Left renal pelvis (tissue), 4 donors: ENCODE data around the gene HLCS. TPM values are rescaled to one million over a fixed set of nuclear protein-coding genes. Genes with fewer than 3 reads are reported as not detected.
A peak's percentile ranks its signal among the peaks of the same experiment; 100 is the strongest.

Experiments used
- DNase-seq, 4 donors: peaks; one replicate each; pipeline ENCODE4 v3.0.0-alpha.2; 2013; ENCODE audit warnings: low read depth in 4 of 4, low spot score in 3 of 4
- polyA plus RNA-seq, 4 donors: library from polyadenylated mRNA; unstranded; fragments of 120-200 nt; gene quantifications; one replicate each; pipeline ENCODE4 v1.2.1, GENCODE V29; 2013; ENCODE audit not compliant: insufficient read length in 4 of 4

The HLCS gene
- polyA plus RNA-seq, 4 donors: 8.9 to 18.6 (median 16.2) TPM

GRCh38 chr21:36854391-36854790 lies 112.1 kb downstream of the HLCS start:
- peak in 3 of 4 donors; percentile 26 to 41 (median 39) for DNase-seq

DNA sequence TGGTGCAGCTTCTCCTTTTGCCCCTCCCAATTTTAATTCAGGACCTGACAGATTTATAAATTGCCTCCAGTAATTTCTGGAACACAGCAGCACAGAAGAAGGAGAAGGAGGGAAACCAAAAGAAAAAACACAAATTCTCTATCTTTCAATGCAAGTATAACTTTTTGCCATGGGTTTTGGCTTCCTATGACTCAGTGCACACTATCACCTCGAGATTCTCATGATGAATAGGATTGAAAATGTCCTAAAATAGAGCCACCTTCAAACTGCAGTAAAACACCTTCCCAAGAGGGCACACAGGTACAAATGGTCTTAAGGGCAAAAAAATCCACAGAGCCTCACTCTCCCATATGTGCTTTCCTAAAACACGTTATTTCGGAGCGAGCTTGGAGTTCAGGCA lies 113.6 kb downstream of the HLCS start:
- no peak for DNase-seq

- DNase-seq: no peak
These were observed 114.2 kb downstream of the HLCS start for GRCh38 chr21:36852293-36852692.

DNA sequence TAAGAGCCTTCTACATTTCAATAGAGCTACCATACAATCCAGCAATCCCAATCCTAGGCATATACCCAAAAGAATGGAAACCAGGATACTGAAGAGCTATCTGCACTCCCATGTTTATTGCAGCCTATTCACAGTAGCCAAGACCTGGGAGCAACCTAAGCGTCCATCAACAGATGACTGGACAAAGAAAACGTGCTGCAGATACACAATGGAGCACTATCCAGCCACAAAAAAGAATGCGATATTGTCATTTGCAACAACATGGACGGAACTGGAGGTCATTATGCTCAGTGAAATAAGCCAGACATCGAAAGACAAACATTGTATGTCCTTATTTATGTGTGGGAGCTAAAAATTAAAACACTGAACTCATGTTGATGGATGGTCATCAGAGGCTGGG lies 115.3 kb downstream of the HLCS start:
- no peak for DNase-seq

DNA sequence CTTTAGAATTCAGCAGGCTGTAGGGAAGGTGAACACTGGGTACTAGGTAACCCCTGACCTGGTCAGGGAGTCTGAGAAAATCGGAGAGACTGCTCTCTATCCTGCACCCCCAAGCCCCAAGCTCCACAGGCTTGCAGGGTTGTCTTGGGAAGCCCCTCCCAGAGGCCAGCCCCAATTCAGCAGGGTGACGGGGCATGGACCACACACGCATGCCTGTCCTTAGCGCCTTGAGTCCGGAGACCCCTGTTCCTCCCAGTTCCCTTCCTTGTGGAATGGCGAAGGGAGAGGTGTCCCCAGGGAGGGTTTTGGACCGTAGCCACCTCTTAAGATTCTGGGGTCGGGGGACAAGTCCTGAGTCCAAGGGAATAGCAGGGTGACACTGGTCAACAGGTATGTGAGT lies 116.1 kb downstream of the HLCS start:
- no peak for DNase-seq

DNA sequence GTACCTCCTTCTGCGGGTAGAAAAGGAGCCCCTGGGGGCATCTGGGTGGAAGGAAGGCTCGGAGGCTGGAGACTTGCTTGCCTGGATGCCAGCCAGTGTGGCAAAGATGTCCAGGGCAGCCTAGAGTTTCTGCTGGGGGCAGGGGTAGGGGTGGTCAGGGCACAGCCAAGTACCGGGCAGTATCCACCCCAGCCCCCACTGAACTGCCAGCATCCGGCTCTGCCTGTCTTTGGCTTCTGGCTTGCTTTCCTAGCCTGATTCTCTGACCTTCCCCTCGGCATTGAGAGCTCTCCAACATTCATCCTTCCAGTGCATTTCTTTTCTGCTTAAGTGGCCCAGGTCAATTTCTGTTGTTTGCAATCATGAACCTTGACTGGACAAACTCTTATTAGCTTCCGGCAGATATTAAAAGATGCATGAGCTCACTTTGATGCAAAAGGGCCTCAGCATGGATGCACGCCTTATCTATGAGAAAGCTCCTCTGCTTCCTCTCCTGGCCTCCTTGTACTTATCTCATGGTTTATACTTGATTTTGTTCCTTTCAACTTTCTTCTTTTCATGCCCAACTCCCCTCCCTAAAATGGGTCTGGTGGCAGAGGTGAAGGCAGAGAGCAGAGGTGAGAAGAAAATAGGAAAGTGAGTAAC lies 116.9 kb downstream of the HLCS start:
- DNase-seq: no peak

- DNase-seq: no peak
These were observed 117.7 kb downstream of the HLCS start for GRCh38 chr21:36848730-36849274.

- no peak for DNase-seq
These were observed 119.3 kb downstream of the HLCS start for GRCh38 chr21:36847189-36847588.

- DNase-seq: no peak
These were observed 119.8 kb downstream of the HLCS start for GRCh38 chr21:36846631-36847030.

DNA sequence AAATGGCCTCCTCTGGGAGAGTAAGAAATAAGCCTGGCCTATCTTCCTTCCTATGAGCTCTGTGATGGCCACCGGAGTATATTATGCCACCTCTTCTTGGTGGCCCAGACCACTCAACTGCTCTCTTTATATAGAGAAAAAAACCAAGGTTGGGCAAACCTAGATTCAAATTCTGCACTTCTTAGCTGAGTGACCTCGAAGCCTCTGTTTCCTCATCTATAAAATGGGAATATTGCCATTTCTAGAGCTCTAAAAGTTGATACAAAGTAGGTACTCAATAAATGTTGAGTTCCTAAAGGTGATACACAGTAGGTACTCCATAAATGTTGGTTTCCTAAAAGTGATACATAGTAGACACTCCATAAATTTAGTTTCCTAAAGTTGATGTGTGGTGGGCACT lies 120.7 kb downstream of the HLCS start:
- DNase-seq: no peak

DNA sequence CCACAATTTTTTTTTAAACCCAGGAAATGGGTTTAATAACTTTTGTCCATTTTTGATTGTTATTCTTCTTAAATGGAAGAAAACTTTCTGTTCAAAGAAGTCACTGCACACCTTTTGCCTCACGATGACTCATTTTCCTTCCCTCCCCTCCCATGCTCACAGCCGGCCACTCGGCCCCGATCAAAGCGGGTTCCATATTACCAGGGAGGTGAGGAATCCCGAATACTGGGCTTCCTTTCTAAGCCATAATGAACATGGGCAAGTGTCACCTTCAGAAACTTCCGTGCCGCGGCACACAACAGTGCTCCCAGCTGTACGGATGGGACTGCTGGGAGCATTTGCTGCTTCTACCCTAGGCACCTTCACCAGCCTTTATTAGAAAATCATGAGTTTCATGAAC lies 121.4 kb downstream of the HLCS start:
- DNase-seq: no peak

DNA sequence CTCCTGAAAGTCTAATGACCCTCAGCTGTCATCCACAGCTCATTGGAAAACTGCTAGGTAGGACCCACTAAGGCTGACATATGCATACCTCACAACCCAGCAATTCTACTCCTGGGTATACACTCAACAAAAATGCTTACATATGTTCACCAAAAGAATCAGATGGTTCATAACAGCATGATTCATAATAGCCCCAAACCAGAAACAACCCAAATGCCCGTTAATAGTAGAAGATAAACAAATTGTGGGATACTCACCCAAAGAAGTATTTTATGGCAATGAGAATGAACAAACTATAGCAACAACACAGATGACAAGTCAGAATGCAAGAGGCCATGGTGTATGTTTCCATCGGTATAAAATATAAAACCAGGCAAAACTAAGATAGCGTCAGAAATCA lies 124.6 kb downstream of the HLCS start:
- DNase-seq: no peak

DNA sequence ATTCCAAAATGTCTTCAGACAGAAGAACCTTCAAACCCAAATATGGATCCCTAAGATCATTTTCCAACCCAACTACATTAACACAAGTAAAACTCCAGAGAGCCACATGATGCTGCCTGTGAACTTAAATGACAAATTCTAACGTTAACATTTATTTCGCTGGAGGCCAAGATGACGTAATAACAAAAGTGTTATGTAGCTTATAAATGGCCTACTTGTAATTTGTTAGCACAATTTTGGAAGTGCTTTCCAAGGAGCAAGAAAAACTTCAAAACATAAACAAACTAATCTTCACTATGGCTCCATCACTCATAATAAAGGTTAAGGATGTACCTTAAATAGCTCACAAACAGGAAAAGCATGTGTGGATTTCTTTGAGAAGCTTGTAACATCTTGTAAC lies 126.7 kb downstream of the HLCS start:
- no peak for DNase-seq

DNA sequence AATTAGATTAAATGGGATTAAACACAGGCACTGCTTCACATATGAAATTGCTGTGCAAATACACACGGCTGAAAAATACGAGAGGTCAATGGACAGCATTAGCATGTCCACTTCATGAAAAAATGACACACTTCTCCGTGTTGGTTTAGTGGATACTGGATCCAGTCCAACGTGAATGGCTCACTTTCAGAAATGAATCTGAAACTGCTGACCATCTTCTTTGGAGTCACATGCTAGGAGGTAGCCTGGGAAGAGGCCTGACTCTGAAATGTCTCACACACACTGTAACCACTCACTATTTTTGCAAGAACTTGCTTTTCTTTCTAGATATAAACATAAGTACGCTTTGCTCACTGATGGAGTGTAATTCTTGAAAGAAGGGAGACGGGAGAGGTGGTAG lies 127.3 kb downstream of the HLCS start:
- DNase-seq: no peak

GRCh38 chr21:36835383-36835795 lies 131.1 kb downstream of the HLCS start:
- DNase-seq: no peak

DNA sequence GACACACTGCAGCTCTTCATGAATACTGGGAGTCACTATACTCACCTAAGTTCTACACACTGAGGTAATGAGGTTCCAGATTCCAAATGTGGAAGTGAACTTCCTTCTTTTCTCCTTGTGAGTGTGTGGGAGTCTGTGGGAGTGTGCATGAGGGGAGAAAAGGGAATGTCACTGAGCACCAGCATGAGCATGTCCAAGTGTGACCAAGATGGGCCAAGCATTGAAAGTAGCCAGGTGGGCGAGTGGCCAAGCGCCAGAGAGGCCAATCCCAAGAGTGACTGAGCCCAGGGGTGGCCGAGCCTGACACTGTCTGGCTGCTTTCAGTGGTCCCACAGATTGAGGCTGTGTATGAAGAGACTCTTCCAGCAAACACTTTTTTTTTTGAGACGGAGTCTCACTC lies 132.3 kb downstream of the HLCS start:
- DNase-seq: no peak

- DNase-seq: no peak
These were observed 136.4 kb downstream of the HLCS start for GRCh38 chr21:36830100-36830499.

DNA sequence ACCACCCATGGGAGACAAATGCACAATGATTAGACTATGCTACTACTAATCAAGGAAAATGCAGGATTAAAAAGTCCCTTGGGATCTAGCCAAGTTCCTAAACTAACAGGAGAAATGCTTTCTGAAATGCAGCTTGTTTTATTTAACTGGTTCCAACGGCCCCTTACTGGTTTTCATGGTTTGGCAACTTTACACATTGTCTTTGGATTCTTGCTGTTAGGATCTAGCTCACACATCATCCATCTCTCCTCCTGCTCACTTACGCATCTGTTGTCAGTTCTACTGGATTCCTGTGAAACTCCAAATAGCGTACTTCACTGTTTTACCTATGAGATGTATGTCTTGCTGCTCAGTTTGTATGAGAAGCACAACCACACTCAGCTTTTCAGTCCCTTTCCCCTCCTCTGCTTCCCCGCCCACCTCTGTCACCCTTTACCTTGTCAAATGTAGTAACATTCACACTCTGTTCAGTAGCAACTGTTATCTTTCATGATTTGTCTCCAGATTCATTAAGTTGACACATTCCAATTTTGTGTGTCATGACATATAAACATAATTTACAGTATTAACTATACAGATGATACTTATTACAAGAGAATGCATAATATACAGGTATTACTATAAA lies 137.5 kb downstream of the HLCS start:
- DNase-seq: no peak

DNA sequence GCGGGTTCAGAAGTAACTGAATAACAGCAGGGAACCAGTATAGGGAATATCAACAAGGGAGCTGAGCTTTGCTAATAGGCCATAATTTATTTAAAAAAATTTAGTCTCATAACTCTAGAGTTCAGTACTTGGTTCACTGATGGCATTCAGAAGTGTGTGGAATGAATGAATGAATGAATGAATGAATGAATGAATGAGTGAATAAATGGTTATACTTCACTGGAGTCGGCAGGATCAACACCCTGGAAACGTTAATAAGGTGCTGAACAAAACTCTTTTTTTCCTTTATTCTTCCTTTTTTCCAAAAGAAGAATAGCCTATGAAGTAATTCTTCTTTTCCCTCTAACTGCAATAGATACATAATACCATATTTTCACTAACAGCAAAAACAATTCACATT lies 138.3 kb downstream of the HLCS start:
- DNase-seq: no peak

DNA sequence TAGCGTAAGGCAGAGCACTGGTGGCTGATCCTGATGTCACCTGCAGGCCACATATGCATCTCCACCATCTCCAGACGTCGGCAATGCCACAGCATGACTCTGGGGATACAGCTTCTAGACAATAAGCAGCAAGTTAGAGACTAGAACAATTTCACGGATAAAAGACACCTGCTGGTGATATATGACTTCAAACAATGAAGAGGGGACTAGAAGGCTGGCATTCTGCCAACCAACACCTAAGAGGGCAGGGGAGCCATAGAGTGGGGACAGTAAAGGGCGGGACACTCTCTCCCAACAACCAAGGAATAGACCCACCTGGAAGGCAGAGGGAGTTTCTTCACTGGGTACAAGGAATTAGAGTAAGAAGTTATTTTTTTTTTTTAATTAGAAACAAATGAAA lies 140.8 kb downstream of the HLCS start:
- no peak for DNase-seq

DNA sequence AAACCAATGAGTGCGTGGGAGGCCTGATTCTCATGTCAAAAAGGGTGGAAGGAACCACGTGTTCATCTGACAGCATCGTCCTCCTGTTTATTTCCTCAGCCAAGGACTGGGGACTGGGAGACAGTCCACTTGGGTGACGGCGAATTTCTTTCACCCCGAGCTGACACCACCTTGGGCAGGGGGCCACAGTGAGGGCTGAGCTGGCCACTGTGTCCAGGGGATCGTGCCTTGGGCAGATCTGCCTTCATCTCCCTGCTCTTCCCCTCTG lies 145.5 kb downstream of the HLCS start:
- DNase-seq: no peak

GRCh38 chr21:36820176-36821031 lies 146.1 kb downstream of the HLCS start:
- DNase-seq: no peak
